ENCODE data around the gene C22orf15. TPM values are rescaled to one million over a fixed set of nuclear protein-coding genes. Genes with fewer than 3 reads are reported as not detected.
A peak's percentile ranks its signal among the peaks of the same experiment; 100 is the strongest.

C22orf15 gene
- total and polyA plus RNA-seq, 7 experiments from 2014 or later = 1.2 to 5.7 (median 2.3) TPM; not detected in 1

DNA sequence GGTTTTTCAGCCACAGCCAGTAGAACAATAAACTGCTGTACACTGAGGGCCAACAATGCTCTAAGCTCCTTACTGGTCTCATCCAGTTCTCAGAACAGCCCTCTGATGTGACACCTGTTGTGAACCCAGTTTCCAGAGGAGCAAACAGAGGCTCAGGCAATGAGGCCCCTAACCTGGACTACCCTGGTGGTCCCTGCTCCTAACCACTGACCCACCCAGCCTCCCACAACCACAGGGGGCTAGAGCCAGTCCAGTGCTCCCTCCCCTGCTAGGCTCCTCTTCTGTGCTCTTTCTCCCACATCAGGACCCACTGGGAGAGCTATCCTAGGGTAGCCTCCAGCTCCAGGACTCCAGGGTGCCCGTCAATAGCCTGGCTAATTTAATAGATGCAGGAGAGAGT, 19.9 kb downstream of the C22orf15 start:
- no peaks in the 10 kb centered on the region for H3K9me3 ChIP-seq (ENCODE audit: control insufficient read depth in 2 of 3, low read length in 3 of 3)
- peaks cover 6 to 23% (median 18%) of the 10 kb centered on the region in 7 donors for H3K4me1 Mint-ChIP-seq
- no peak overlapping the region for H3K27ac ChIP-seq (ENCODE audit: low read depth, low read length)
- peaks cover 0 to 2% (median 0%) of the 10 kb centered on the region in 5 donors for H3K36me3 Mint-ChIP-seq
- no peaks in the 10 kb centered on the region for H3K9me3 Mint-ChIP-seq
- no peak overlapping the region for H3K4me3 Mint-ChIP-seq
- intact Hi-C loops (cut with micrococcal nuclease) = no loop called here
- ATAC-seq = no peak
- ChIA-PET CTCF (interaction anchor here (0.6 kb wide), 2 partner anchors 41 to 172 kb away, joined by 4 to 5 read pairs; no protein-coding TSS in a partner anchor), POLR2A (no interaction called here)
- no peaks in the 10 kb centered on the region for H3K27me3 Mint-ChIP-seq
- no peak for DNase-seq
- peaks cover 6 to 12% of the 10 kb centered on the region in 2 donors for H3K4me1 ChIP-seq (ENCODE audit: control insufficient read depth in 2 of 2, insufficient read depth in 2 of 2, low read length in 2 of 2)
- H3K4me3 ChIP-seq (ENCODE audit: low read length) = no peak overlapping the region
- H3K27ac Mint-ChIP-seq = no peak overlapping the region
- H3K27me3 ChIP-seq (ENCODE audit: control insufficient read depth in 2 of 2, insufficient read depth in 2 of 2, low read length in 2 of 2) = no peaks in the 10 kb centered on the region
- no peaks in the 10 kb centered on the region for H3K36me3 ChIP-seq (ENCODE audit: control insufficient read depth in 2 of 3, insufficient read depth in 3 of 3, low read length in 3 of 3)

DNA sequence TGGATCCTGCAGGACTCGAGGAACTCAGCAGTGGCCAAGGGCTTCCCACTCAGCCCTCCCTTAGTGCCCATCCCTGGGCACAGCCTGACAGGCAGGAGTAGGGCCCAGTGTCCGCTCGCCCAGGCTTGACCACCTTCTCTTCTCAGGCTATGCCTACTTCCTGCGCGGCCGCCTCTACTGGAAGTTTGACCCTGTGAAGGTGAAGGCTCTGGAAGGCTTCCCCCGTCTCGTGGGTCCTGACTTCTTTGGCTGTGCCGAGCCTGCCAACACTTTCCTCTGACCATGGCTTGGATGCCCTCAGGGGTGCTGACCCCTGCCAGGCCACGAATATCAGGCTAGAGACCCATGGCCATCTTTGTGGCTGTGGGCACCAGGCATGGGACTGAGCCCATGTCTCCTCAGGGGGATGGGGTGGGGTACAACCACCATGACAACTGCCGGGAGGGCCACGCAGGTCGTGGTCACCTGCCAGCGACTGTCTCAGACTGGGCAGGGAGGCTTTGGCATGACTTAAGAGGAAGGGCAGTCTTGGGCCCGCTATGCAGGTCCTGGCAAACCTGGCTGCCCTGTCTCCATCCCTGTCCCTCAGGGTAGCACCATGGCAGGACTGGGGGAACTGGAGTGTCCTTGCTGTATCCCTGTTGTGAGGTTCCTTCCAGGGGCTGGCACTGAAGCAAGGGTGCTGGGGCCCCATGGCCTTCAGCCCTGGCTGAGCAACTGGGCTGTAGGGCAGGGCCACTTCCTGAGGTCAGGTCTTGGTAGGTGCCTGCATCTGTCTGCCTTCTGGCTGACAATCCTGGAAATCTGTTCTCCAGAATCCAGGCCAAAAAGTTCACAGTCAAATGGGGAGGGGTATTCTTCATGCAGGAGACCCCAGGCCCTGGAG, 20.7 kb downstream of the C22orf15 start:
- Histone ChIP-seq H3K4me3 (ENCODE audit: low read length) (no peak overlapping the region), H3K27me3 (ENCODE audit: control insufficient read depth in 2 of 2, insufficient read depth in 2 of 2, low read length in 2 of 2) (no peaks in the 10 kb centered on the region), H3K4me1 (ENCODE audit: control insufficient read depth in 2 of 2, insufficient read depth in 2 of 2, low read length in 2 of 2) (peaks cover 11 to 17% of the 10 kb centered on the region in 2 donors), H3K27ac (ENCODE audit: low read depth, low read length) (no peak overlapping the region), H3K36me3 (ENCODE audit: control insufficient read depth in 2 of 3, insufficient read depth in 3 of 3, low read length in 3 of 3) (no peaks in the 10 kb centered on the region), H3K9me3 (ENCODE audit: control insufficient read depth in 2 of 3, low read length in 3 of 3) (no peaks in the 10 kb centered on the region)
- H3K4me3 Mint-ChIP-seq = no peak overlapping the region
- peak overlapping the region in 4 of 9 donors; percentile 60 to 85 (median 76) for H3K27ac Mint-ChIP-seq
- ChIA-PET CTCF (interaction anchor here (0.6 kb wide), 2 partner anchors 42 to 173 kb away, joined by 4 to 5 read pairs; no protein-coding TSS in a partner anchor), POLR2A (interaction anchor here (6.4 kb wide), 1 partner anchor 12 kb away, joined by 62 read pairs; the partner anchor contains the start of genes CHCHD10 and MMP11)
- H3K4me1 Mint-ChIP-seq = peaks cover 6 to 31% (median 26%) of the 10 kb centered on the region in 7 donors
- no peak for DNase-seq
- intact Hi-C loops (cut with micrococcal nuclease) = no loop called here
- H3K27me3 Mint-ChIP-seq = no peaks in the 10 kb centered on the region
- H3K36me3 Mint-ChIP-seq = peaks cover 0 to 2% (median 0%) of the 10 kb centered on the region in 5 donors
- ATAC-seq = no peak
- H3K9me3 Mint-ChIP-seq = no peaks in the 10 kb centered on the region

DNA sequence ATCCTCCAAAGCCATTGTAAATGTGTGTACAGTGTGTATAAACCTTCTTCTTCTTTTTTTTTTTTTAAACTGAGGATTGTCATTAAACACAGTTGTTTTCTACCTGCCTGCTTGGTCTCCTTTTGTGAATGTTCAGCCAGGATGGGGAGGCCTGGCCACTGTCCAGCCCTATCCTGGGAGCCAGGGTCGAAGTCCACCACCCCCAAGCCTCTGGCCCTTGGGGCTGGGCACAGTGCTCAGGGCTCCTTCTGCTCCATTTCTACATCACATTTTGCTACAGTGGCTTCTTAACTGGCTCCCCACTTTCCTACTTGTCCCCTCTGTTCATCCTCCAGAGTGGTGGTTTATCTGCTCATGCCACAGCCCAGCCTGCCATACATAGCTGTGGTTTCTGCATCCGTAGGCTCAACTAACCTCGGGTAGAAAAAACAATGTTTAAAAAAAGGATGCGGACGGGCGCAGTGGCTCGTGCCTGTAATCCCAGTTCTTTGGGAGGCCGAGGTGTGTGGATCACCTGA, 21.5 kb downstream of the C22orf15 start:
- POLR2A ChIA-PET = interaction anchor here (6.4 kb wide), 1 partner anchor 13 kb away, joined by 62 read pairs; the partner anchor contains the start of genes CHCHD10 and MMP11
- H3K4me3 Mint-ChIP-seq = peak overlapping the region in 8 of 10 donors; percentile 9 to 61 (median 48)

GRCh38 chr22:23786261-23786710, 23.5 kb downstream of the C22orf15 start:
- Histone ChIP-seq H3K9me3 (ENCODE audit: control insufficient read depth in 2 of 3, low read length in 3 of 3) (no peaks in the 10 kb centered on the region), H3K4me1 (ENCODE audit: control insufficient read depth in 2 of 2, insufficient read depth in 2 of 2, low read length in 2 of 2) (peaks cover 11 to 17% of the 10 kb centered on the region in 2 donors), H3K36me3 (ENCODE audit: control insufficient read depth in 2 of 3, insufficient read depth in 3 of 3, low read length in 3 of 3) (peaks cover 0 to 7% (median 0%) of the 10 kb centered on the region in 3 experiments), H3K4me3 (ENCODE audit: low read length) (peak overlapping the region; percentile 85), H3K27me3 (ENCODE audit: control insufficient read depth in 2 of 2, insufficient read depth in 2 of 2, low read length in 2 of 2) (no peaks in the 10 kb centered on the region), H3K27ac (ENCODE audit: low read depth, low read length) (peak overlapping the region; percentile 99)
- Mint-ChIP-seq H3K4me1 (peaks cover 13 to 47% (median 39%) of the 10 kb centered on the region in 7 donors), H3K27ac (peak overlapping the region; percentile 89 to 98 (median 96)), H3K4me3 (peak overlapping the region; percentile 81 to 94 (median 91)), H3K36me3 (peaks cover 0 to 4% (median 0%) of the 10 kb centered on the region in 5 donors), H3K27me3 (no peaks in the 10 kb centered on the region), H3K9me3 (no peaks in the 10 kb centered on the region)
- intact Hi-C loops (cut with micrococcal nuclease) = loop anchor here (1.0 to 5.0 kb wide), 5 partner anchors 35 to 371 kb away; partner anchors contain the start of genes MIF (in 1 of the 2), SLC2A11 (in 1 of the 2) and ZNF70 (in 1 of the 2)
- ChIA-PET CTCF (interaction anchor here (2.1 kb wide), 1 partner anchor 15 kb away, joined by 10 read pairs; the partner anchor contains the start of gene MMP11), POLR2A (interaction anchor here (0.6 to 6.4 kb wide), 11 partner anchors 15 to 127 kb away, joined by 3 to 62 read pairs (median 4); partner anchors contain the start of genes CHCHD10, MIF, MMP11 and ZNF70)
- peak in 3 of 9 donors; percentile 22 to 49 (median 44) for DNase-seq
- ATAC-seq = no peak

More for the DNA sequence above, 21.5 kb downstream of the C22orf15 start:
- H3K36me3 Mint-ChIP-seq = peaks cover 0 to 2% (median 0%) of the 10 kb centered on the region in 5 donors
- H3K27me3 ChIP-seq (ENCODE audit: control insufficient read depth in 2 of 2, insufficient read depth in 2 of 2, low read length in 2 of 2) = no peaks in the 10 kb centered on the region
- CTCF ChIA-PET = no interaction called here
- no peaks in the 10 kb centered on the region for H3K27me3 Mint-ChIP-seq
- no peak overlapping the region for H3K4me3 ChIP-seq (ENCODE audit: low read length)
- H3K4me1 ChIP-seq (ENCODE audit: control insufficient read depth in 2 of 2, insufficient read depth in 2 of 2, low read length in 2 of 2) = peaks cover 11 to 17% of the 10 kb centered on the region in 2 donors
- no peaks in the 10 kb centered on the region for H3K36me3 ChIP-seq (ENCODE audit: control insufficient read depth in 2 of 3, insufficient read depth in 3 of 3, low read length in 3 of 3)
- intact Hi-C loops (cut with micrococcal nuclease) = no loop called here
- peak overlapping the region; percentile 58 to 87 (median 72) for H3K27ac Mint-ChIP-seq
- DNase-seq (no peak), ATAC-seq (no peak)
- H3K9me3 Mint-ChIP-seq = no peaks in the 10 kb centered on the region
- H3K4me1 Mint-ChIP-seq = peaks cover 7 to 37% (median 31%) of the 10 kb centered on the region in 7 donors
- H3K9me3 ChIP-seq (ENCODE audit: control insufficient read depth in 2 of 3, low read length in 3 of 3) = no peaks in the 10 kb centered on the region
- no peak overlapping the region for H3K27ac ChIP-seq (ENCODE audit: low read depth, low read length)

DNA sequence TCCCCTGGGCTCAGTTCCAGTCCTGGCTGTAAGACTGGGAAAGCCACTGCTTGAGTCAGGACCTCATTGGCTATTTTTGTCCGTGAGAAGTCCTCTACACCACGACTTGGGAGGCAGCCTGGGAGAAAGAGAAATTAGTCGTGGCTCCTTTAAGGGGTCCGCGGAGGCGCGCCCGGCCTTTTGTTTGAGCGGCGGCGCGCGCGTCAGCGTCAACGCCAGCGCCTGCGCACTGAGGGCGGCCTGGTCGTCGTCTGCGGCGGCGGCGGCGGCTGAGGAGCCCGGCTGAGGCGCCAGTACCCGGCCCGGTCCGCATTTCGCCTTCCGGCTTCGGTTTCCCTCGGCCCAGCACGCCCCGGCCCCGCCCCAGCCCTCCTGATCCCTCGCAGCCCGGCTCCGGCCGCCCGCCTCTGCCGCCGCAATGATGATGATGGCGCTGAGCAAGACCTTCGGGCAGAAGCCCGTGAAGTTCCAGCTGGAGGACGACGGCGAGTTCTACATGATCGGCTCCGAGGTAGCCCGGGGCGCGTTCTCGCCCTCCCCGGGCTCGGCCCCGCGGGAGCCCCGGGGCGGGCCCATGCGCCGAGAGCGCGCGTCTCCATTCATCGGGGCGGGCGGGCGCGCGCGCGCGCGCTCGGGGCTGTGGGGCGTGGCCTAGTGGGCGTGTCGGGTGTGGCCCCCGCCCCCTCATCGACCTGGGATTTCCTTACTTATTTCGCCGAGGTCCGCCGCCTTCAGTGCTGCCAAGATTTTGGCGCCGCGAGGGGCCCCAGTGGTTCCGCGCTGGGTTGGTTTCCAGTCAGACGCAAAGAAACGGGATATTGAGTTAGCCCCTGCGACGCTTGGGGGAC, 24.2 kb downstream of the C22orf15 start, which contains the start of gene SMARCB1:
Gene SMARCB1, plus strand, starts transcription at position 215 of the 848 bp plus-strand sequence. Its CDS starts 204 bp downstream, at position 419.
- H3K36me3 Mint-ChIP-seq = peaks cover 0 to 9% (median 0%) of the 10 kb centered on the region in 5 donors
- intact Hi-C loops (cut with micrococcal nuclease) = loop anchor here (1.0 to 5.0 kb wide), 12 partner anchors 16 to 768 kb away; partner anchors contain the start of genes DERL3 (in 2 of the 2), MIF (in 2 of the 2), CABIN1 (in 1 of the 2) and CHCHD10 (in 1 of the 2)
- peak within 1 kb of the TSS; percentile 81 to 94 (median 91) for H3K4me3 Mint-ChIP-seq
- Histone ChIP-seq H3K27me3 (ENCODE audit: control insufficient read depth in 2 of 2, insufficient read depth in 2 of 2, low read length in 2 of 2) (no peaks in the 10 kb centered on the region), H3K4me1 (ENCODE audit: control insufficient read depth in 2 of 2, insufficient read depth in 2 of 2, low read length in 2 of 2) (peaks cover 11 to 17% of the 10 kb centered on the region in 2 donors), H3K9me3 (ENCODE audit: control insufficient read depth in 2 of 3, low read length in 3 of 3) (no peaks in the 10 kb centered on the region), H3K27ac (ENCODE audit: low read depth, low read length) (peak within 1 kb of the TSS; percentile 99), H3K4me3 (ENCODE audit: low read length) (peak within 1 kb of the TSS; percentile 85), H3K36me3 (ENCODE audit: control insufficient read depth in 2 of 3, insufficient read depth in 3 of 3, low read length in 3 of 3) (peaks cover 0 to 14% (median 0%) of the 10 kb centered on the region in 3 experiments)
- ATAC-seq = peak; percentile 94
- ChIA-PET CTCF (interaction anchor here (0.6 to 2.1 kb wide), 3 partner anchors 15 to 108 kb away, joined by 3 to 10 read pairs (median 3); partner anchors contain the start of genes MIF and MMP11), POLR2A (interaction anchor here (0.6 to 6.4 kb wide), 13 partner anchors 9 to 224 kb away, joined by 3 to 62 read pairs (median 5); partner anchors contain the start of genes CABIN1, CHCHD10, MIF and MMP11)
- H3K27me3 Mint-ChIP-seq = no peaks in the 10 kb centered on the region
- peak; percentile 80 to 90 (median 87) for DNase-seq
- H3K27ac Mint-ChIP-seq = peak within 1 kb of the TSS; percentile 89 to 98 (median 96)
- peaks cover 13 to 54% (median 41%) of the 10 kb centered on the region in 7 donors for H3K4me1 Mint-ChIP-seq
- H3K9me3 Mint-ChIP-seq = no peaks in the 10 kb centered on the region

All from naive thymus-derived CD4-positive, alpha-beta T cell (primary cell).